Right cardiac atrium (tissue), 5 donors: ENCODE measurements around the gene EIF1. TPM values are rescaled to one million over a fixed set of nuclear protein-coding genes. Genes with fewer than 3 reads are reported as not detected.
"Not testable (repeated sequence)": the region's sequence is repeated elsewhere in the genome, so short reads cannot be mapped to it uniquely, and the experiment has no call there.

ENCODE experiments used
- ATAC-seq, 2 donors: fragments of 200-7000 bp; cut with Tn5 transposase; one replicate each; pipeline versions ENCODE4 v1.8.0 to v1.9.1; 2020; ENCODE audit warnings: moderate library complexity in 2 of 2, mild to moderate bottlenecking in 1 of 2
- DNase-seq, 3 donors: peaks; one replicate each; pipeline ENCODE4 v3.0.0-alpha.2; 2020
- H3K27ac ChIP-seq: one replicate; pipeline ENCODE4 v1.5.1; 2013; ENCODE audit warnings: mild to moderate bottlenecking, low read length, control low read depth, moderate library complexity
- H3K27me3 ChIP-seq: one replicate; pipeline ENCODE4 v1.6.1; 2013; ENCODE audit not compliant: control insufficient read depth, insufficient read depth
- H3K4me1 ChIP-seq: one replicate; pipeline ENCODE4 v1.6.1; 2013; ENCODE audit warnings: low read length; ENCODE audit not compliant: control insufficient read depth, insufficient read depth
- H3K4me3 ChIP-seq: one replicate; pipeline ENCODE4 v1.5.1; 2013; ENCODE audit warnings: low read length, control low read depth
- H3K9me3 ChIP-seq: one replicate; pipeline ENCODE4 v1.6.1; 2013; ENCODE audit warnings: low read length; ENCODE audit not compliant: control insufficient read depth
- WGBS: extraction: QIAGEN DNeasy Blood & Tissue Kit; methylation state at CpG from one replicate; pipeline ENCODE4 v1.1.7; 2013; 5-methylcytosine and 5-hydroxymethylcytosine counted together
- intact Hi-C, 4 donors: fragments of 100-400 bp; cut with DNase I; formaldehyde crosslinking; loops; one replicate each; pipeline versions ENCODE4 v1.11.0 to v1.14.0; 2022 to 2023
- polyA plus RNA-seq: library from polyadenylated mRNA; stranded (reverse); fragments of 200-250 nt; gene quantifications from one replicate; pipeline ENCODE4 v1.2.3, GENCODE V29; 2013
- total RNA-seq, 4 donors: library from RNA; stranded (reverse); fragmentation: NEBNext Ultra II Directional; extraction: Animal tissue kit (Norgen Biotek cat#: 25700); gene quantifications; one replicate each; pipeline ENCODE4 v1.2.1, GENCODE V29; 2021
- donor health status: healthy with polysubstance abuse.
- donor health status: DM: no; HTN: yes; CAD: no.
- donor health status: DM: no; HTN: no; CAD: no.
- donor health status: DM: no; HTN: yes; CAD: no; lungs with severe emphysema.
- donor health status: DM: yes; HTN: yes; CAD: no.

The EIF1 gene
- total and polyA plus RNA-seq, 5 donors, result 959 to 1,186 (median 983) TPM

DNA sequence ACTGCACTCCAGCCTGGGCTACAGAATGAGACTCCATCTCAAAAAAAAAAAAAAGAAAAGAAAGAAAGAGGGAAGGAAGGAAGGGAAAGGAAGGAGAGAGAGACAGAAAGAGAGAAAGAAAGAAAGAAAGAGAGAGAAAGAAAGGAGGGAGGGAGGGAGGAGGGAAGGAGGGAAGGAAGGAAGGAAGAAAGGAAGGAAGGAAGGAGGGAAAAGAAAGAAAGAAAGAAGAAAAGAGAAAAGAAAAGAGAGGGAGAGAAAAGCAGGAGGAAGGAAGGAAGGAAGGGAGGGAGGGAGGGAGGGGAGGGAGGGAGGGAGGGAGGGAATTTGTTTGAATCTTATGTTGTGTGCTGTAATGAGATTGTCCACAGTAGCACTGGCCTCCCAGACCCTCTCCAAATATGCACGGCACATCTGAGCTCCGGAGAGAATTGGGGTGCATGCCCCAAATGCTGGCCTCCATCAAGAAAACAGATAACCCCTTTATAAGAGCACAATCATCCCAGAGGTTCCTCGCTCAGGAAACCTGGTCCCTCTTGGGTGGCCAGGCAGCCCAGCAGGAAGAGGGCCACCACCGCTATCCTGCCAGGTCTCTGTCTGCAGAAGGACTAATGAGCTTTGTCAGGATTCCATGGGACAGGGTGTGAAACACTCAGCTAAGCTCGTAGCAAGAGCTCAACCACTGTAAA, 8.8 kb upstream of the EIF1 start:
- Histone ChIP-seq H3K27me3 (no peaks in the 10 kb centered on the region), H3K4me3 (no peak overlapping the region), H3K27ac (no peak overlapping the region), H3K4me1 (no peaks in the 10 kb centered on the region), H3K9me3 (no peaks in the 10 kb centered on the region)
- no peak for ATAC-seq
- DNase-seq, result no peak
- WGBS, result 60% methylated on average over 5 of the region's 5 CpGs
- intact Hi-C loops, result no loop called here

DNA sequence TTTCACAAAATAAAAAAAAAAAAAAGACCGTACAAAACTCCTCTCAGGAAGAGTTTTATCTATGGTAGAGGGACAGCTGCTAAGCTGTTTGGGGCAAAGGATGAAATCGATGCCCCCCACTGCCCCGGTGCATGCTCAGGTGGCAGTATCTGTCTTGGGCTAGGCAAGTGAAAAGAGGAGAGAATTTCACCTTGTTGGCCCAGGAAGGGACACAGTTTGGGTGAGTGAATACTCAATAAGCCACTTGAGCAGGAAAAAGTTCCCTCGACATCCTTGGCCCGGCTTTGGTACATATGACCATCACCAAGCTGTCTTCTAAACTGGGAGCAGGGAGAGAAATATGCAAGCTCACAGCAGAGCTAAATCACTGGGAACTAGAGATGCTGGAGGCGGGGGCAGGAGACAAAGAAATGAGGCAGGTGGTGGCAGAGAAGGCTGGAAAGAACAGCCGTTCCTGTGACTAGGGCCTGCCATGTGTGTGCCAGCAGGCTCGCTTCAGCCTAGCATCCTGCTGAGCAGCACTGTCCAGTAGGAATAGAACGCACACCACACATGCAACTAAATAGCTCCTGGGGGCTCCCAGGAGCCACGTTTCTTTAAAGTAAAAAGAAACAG, 8.2 kb upstream of the EIF1 start:
- Histone ChIP-seq H3K9me3 (no peaks in the 10 kb centered on the region), H3K4me1 (no peaks in the 10 kb centered on the region), H3K27me3 (no peaks in the 10 kb centered on the region), H3K27ac (no peak overlapping the region), H3K4me3 (no peak overlapping the region)
- DNase-seq, result no peak
- no peak for ATAC-seq
- WGBS, result 78% methylated on average over 10 of the region's 10 CpGs
- intact Hi-C loops, result no loop called here

DNA sequence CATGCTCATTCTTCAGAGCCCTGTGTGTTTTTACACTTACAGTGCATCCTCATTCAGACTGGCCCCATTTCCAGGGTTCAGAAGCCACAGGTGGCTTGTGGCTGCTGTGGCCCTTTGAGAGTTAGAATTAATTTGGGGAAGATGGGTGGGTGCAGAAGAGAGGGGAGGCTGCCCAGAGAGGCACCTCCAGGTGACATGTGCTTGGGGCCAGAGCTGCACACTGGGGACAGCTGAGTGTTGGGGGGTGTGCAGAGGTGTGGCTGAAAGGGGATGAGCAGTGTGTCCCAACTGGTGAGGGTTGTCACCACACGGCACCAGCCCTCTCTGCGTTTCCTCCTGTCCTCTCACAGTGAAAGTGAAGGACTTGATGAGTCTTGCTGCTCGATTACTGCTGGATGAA, 6.9 kb upstream of the EIF1 start:
- Histone ChIP-seq H3K27me3 (no peaks in the 10 kb centered on the region), H3K4me1 (no peaks in the 10 kb centered on the region), H3K27ac (no peak overlapping the region), H3K9me3 (no peaks in the 10 kb centered on the region), H3K4me3 (no peak overlapping the region)
- ATAC-seq (no peak), DNase-seq (no peak)
- WGBS, result 86% methylated on average over 3 of the region's 3 CpGs
- intact Hi-C loops, result no loop called here

DNA sequence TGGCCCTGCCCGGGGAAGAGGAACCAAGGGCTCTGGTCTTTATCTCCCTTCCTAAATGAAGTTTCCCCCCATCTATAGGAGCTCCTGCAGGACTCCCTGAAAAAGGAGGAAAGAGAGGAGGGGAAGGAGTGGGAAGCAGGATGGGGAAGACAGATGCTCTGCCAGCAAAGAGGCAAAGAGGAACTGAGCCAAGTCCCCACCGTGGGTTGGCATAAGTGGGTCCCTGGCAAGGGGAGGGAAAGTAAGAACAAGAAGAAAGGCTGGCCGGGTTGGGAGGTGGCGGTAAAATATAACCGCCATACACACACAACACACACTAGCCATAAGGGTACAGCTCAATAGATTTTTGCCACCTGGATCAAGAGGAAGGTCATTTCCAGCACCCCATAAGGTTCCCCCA, 6.1 kb upstream of the EIF1 start:
- DNase-seq (no peak), ATAC-seq (no peak)
- intact Hi-C loops, result no loop called here
- no peak overlapping the region for H3K27ac ChIP-seq
- H3K27me3 ChIP-seq, result no peaks in the 10 kb centered on the region
- H3K4me1 ChIP-seq, result no peaks in the 10 kb centered on the region
- WGBS, result 77% methylated on average over 5 of the region's 5 CpGs
- no peak overlapping the region for H3K4me3 ChIP-seq
- H3K9me3 ChIP-seq, result no peaks in the 10 kb centered on the region

DNA sequence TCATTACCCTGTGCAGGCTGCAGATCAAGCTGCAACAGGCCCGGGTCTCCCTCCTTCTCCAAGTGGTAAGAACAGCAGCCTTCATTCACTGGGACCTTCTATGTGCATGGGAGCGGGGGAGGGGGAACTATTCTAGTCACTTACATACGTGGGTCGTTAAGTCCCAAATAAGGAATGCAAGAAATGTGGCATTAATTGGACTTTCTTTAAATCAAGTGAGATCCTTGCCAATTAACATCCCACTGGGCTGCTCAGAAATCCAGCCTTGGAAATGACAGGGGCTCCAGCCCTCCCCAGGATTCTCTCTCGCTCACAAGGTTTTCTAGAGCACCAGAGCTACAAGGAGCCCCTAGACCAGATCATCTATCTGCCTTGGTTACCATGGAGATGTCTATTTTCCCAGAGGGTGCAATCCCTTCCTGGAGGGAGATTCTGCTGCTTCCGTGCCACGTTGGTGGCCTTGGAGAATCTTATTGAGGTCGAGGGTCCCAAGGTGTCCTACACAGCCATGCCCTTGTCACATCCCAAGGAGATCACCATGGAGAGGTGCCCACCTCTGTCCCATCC, 5.2 kb upstream of the EIF1 start:
- no peak for DNase-seq
- WGBS, result 61% methylated on average over 8 of the region's 8 CpGs
- intact Hi-C loops, result no loop called here
- H3K4me3 ChIP-seq, result no peak overlapping the region
- no peaks in the 10 kb centered on the region for H3K4me1 ChIP-seq
- ATAC-seq, result no peak
- H3K9me3 ChIP-seq, result no peaks in the 10 kb centered on the region
- no peak overlapping the region for H3K27ac ChIP-seq
- no peaks in the 10 kb centered on the region for H3K27me3 ChIP-seq

DNA sequence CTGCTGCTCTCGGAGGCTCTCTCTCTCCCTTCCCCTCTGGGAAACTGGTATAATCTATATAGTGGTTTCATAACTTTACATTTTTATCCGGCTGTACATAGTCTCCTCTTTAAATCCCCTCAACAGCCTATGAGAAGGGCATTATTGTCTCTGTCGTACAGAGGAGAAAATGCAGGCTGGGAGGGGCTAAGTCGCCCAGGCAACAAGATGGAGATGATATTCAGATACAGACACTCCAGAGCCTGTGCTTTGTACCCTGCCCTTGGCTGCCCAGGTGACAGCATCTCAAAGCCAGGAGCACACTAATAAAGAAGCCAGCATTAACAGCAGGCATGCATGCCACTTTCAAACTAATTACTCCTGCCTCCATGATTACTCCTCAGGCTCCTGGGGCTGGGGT, 4.7 kb upstream of the EIF1 start:
- WGBS, result 57% methylated on average over 4 of the region's 4 CpGs
- ATAC-seq, result no peak
- intact Hi-C loops, result no loop called here
- no peak overlapping the region for H3K27ac ChIP-seq
- no peak for DNase-seq
- no peaks in the 10 kb centered on the region for H3K27me3 ChIP-seq
- H3K9me3 ChIP-seq, result no peaks in the 10 kb centered on the region
- no peaks in the 10 kb centered on the region for H3K4me1 ChIP-seq
- no peak overlapping the region for H3K4me3 ChIP-seq

DNA sequence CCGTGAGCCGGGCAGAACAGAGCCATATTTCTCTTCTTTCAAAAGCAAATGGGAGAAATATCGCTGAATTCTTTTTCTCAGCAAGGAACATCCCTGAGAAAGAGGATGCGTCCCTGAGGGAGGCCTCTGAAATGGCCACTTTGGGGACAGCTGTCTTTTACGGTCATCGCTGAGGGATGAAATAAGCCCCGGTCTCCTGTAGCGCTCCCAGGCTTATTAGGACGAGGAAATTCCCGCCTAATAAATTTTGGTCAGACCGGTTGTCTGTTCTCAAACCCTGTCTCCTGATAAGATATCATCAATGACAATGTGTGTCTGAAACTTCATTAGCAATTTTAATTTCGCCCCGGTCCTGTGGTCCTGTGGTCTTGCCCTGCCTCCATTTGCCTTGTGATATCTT, 2.9 kb upstream of the EIF1 start:
- ATAC-seq, H3K27me3 ChIP-seq, H3K27ac ChIP-seq, H3K9me3 ChIP-seq, H3K4me3 ChIP-seq, DNase-seq, intact Hi-C loops, H3K4me1 ChIP-seq: not testable (repeated sequence)
- WGBS, result 93% methylated on average over 13 of the region's 13 CpGs

DNA sequence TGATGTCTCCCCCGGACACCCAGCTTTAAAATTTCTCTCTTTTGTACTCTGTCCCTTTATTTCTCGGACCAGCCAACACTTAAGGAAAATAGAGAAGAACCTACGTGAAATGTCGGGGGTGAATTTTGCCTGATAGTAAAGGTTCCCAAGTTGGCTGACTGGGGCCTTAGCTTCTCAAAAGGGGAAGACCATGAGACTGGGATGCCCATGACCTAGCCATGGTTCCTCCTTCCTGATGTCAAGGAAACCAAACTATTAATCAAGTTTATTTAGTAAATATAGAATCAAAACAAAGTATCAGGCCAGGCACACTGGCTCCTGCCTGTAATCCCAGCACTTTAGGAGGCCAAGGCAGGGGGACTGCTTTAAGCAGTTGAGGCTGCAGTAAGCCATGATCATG, 2.4 kb upstream of the EIF1 start:
- Histone ChIP-seq H3K4me1 (peaks cover 8% of the 10 kb centered on the region), H3K4me3 (no peak overlapping the region), H3K9me3 (no peaks in the 10 kb centered on the region), H3K27me3 (no peaks in the 10 kb centered on the region), H3K27ac (no peak overlapping the region)
- 88% methylated on average over 4 of the region's 4 CpGs for WGBS
- DNase-seq (no peak), ATAC-seq (no peak)
- intact Hi-C loops, result no loop called here

DNA sequence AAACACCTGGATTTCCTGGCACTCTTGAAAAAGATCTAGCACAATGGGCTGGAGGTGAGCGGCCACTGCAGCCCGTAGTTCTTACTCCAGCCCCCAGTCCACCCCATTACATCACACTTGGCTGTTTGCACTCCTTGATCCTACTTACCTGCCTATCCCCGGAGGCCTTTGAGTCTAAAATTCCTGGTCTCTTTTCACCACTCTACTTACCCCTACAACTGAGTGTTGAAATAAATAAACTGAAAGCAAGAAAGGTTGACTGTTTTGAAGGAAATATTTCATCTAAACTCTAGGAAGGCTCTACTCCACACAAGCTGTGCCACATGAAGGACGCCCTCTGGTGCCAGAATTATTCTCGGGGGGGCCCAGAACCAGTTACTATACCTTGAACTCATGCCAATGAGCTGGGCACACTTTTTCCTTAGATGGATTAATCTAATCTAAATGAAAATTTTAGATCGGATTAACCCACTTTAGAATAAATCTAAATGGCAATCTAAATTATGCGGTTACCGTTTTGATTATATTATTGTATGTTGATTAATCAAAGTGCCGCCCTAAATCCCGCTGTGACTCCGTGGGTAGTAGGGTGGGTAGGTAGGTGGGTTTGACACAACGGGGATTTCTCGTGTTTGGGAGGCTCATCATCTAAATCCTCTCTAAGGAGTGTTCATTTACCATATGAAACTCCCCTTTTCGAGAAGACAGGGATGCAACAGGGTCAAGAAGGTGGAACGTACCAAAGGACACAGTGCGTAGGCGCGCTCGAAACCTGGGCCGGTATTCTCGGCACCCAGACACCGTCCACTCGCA, 651 bp upstream of the EIF1 start:
- Histone ChIP-seq H3K4me1 (peaks cover 8% of the 10 kb centered on the region), H3K9me3 (no peaks in the 10 kb centered on the region), H3K4me3 (peak overlapping the region; percentile 55), H3K27ac (peak overlapping the region; percentile 86), H3K27me3 (no peaks in the 10 kb centered on the region)
- ATAC-seq (no peak), DNase-seq (peak; percentile 64 to 84 (median 72))
- intact Hi-C loops, result no loop called here
- 8% methylated on average over 23 of the region's 23 CpGs for WGBS

DNA sequence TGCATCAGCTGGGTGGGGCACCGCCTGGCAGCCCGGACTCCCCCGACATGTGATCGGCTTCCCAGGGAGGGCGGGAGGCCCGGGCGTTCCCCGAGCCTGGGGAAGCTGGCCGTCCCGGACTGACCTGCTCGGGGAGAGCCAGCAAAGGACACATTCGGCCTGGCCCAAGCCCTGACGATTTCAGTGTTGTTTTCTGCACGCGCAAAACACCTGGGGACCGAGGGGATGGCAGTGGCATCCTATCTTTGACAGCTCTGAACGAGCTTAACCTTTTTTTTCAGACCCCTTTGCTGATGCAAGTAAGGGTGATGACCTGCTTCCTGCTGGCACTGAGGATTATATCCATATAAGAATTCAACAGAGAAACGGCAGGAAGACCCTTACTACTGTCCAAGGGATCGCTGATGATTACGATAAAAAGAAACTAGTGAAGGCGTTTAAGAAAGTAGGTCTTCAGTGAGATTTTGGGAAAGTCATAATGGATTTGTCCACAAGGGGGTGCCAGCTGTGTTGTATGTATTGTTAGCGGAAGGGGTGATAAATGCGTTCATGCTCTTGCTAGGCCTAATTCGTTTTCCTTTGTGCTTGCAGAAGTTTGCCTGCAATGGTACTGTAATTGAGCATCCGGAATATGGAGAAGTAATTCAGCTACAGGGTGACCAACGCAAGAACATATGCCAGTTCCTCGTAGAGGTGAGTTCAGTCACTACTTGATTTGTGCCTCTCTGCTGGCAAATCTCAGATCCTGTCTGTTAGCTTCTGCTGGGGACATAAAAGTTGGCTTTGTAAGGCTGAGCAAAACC, 1.0 kb downstream of the EIF1 start:
- H3K4me1 ChIP-seq, result peaks cover 8% of the 10 kb centered on the region
- peak overlapping the region; percentile 76 for H3K4me3 ChIP-seq
- ATAC-seq (no peak), DNase-seq (no peak)
- no peaks in the 10 kb centered on the region for H3K9me3 ChIP-seq
- H3K27ac ChIP-seq, result peak overlapping the region; percentile 92
- WGBS, result 2% methylated on average over 27 of the region's 27 CpGs
- H3K27me3 ChIP-seq, result no peaks in the 10 kb centered on the region
- intact Hi-C loops, result no loop called here
